GM19240 (cell line): ENCODE data around the gene WDR38.

Experiments used
- DNase-seq: peaks from one replicate; pipeline ENCODE4 v3.0.0; 2011; ENCODE audit warnings: low spot score; ENCODE audit not compliant: insufficient read length

WDR38 gene

GRCh38 chr9:124881138-124881743, 28.0 kb downstream of the WDR38 start:
- DNase-seq = no peak

- DNase-seq = no peak
These were observed 29.0 kb downstream of the WDR38 start for GRCh38 chr9:124882231-124882630.

DNA sequence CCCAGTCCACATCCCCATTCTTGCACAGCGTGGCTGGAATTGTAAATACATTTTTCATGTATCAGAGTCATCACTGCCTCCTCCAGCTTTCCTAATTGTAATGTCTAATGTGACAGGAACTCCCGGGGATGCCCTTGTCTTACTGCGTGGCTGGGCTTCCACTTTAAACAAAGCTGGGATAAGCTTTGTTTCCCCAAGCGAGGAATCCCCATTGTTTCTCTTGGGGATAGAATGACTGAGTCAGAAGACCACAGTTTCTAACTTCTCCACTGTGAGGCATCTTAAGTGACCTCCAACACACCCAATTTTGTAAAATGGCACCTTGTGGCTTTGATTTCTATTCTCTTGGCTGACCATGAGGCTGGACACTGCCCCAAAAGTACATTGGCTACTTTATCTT, 31.1 kb downstream of the WDR38 start:
- DNase-seq = no peak

GRCh38 chr9:124885551-124885950, 32.3 kb downstream of the WDR38 start:
- DNase-seq = no peak

DNA sequence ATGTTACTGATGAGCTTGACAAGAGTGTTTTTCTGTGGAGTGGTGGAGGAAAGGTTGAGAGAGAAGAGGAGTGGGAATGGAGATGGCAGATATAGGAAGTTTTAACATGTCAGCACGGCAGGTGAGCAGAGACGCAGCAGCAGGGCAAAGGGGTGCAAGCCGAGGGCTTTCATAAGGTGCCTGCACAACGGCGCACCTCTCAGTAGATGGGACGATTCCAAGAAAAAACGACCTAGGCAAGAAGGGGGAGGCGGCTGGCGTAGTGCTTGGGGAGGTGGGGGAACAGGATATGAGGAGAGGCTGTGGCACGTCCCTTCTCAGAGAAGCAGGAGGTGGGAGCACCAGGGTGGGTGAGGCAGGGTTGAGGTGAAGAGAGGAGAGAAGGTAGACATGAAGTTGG, 33.2 kb downstream of the WDR38 start:
- no peak for DNase-seq

GRCh38 chr9:124886866-124887492, 33.7 kb downstream of the WDR38 start:
- no peak for DNase-seq

- DNase-seq = no peak
These were observed 34.6 kb downstream of the WDR38 start for GRCh38 chr9:124887832-124888231.

DNA sequence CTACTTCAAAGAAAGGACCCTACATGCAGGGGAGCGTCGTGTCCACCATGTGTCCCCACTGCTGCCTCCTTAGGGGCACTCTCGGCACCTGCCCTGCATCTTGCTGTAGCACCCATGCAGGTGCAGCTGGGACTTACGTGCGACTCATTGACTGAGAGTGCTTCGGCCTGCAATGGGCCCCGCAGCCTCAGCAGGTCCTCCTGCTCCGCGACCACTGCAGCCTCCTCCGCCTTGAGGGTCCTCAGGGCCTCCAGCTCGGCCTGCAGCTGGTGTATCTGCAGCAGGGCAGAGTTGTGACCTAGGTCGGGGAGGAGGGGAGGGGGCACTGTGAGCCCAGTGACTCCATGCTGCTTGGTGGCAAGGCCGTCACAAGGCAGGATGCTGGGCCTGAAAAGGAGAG, 35.7 kb downstream of the WDR38 start:
- no peak for DNase-seq

DNA sequence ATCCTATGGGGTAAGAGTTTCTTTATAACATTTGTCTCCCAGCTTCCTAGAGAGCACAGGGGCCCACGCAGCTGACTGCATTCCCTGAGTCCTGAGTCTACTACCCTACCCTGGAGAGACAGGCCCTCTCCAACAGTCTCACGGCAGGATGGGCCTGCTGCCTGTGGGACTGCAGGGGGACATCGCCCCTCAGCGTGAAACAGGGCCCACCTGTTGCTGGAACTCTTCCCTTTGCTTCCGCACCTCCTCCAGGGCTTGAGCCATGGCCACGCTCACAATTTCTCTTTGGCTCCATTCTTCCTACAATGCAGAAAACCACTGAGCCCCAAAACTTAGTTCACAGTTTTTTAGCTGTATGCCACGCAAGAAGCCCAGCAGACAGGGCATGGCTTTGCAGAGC, 36.9 kb downstream of the WDR38 start:
- no peak for DNase-seq

DNA sequence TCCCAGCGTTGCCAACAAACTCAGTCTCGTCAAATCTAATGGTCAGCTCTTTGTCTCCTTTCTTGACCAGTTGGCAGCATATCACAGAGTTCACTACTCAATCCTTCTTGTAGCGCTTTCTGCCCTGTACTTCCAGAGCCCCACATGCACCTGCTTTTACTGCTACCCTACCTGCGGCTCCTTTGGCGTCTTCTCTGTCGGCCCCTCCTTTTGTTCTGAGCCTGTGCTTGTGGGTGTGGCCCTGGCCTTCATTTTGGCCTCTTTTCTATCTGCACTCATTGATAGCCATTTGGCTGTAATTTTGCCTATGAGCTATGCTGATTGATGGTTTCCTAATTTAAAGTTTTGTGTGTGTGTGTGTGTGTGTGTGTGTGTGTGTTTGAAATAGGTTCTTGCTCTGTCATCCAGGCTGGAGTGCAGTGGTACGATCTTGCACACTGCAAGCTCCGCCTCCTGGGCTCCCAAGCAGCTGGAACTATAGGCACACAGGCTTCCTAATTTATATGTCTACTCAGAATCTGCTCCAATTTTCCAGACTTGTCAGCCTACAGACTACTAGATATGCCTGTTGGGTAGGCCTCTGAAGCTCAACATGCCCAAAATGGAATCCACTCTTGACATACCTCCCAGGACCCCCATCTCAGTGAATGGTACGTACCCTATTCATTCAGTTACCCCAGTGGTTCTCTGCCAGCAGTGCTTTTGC, 40.9 kb downstream of the WDR38 start:
- no peak for DNase-seq

GRCh38 chr9:124894741-124895170, 41.5 kb downstream of the WDR38 start:
- no peak for DNase-seq

DNA sequence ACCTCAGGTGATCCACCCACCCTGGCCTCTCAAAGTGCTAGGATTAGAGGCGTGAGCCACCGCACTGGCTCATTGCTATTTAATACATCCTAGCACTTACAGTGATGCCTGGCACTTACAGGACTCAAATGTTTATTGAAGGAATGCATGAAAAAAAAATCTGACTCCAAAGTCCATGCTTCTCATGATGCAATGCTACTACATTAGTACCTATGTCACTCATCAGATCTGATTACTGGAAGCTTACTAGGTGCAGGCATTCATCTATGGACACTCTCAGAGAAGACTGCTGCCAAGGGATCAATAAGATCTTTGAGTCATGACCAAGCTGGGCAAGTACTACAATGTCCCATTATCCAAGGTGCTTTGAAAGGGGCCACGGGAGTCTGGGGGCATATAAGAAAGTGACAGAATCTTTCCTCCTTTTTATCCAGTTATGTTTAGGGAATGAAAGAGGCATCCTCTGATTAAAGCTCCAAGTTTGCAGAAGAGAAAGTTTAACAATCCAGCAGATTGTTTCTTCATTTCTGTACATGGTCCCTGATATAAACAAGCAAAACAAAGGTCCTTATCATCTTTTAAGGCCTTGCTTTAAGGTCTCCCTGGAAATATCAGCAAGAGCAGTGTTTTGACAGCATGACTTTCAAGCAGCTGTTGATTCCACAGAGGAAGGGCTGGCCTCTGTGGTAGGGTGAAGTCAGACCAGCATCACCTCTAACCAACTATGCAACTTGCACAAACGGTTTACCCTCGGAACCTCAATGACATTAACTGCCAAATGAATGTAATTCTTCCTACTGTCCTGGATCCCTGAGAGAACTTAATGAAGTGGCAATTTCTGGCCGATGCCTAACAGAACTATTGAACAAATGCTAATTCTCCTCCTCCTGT, 44.6 kb downstream of the WDR38 start:
- no peak for DNase-seq

DNA sequence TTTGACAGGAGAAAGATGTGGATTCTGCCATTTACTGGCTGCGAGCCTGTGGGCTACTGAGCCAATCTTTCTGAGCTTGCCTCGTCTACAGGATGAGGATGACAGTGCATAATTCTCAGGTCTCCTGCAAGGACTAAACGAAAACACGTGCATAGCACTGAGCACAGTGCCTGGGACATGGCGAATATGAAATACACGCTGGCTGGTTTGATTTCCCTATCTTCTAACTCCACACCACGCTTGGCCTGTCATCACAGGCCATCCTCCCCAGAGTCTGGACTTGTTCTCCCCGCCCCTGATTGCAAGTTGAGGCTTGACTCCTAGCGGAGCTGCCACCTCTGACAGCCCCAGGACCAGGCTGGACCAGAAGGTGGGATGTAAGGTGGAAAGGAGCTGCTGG, 46.6 kb downstream of the WDR38 start:
- DNase-seq = no peak

- no peak for DNase-seq
These were observed 53.7 kb downstream of the WDR38 start for GRCh38 chr9:124906966-124907365.
